Cardiac muscle cell (in vitro differentiated cells and primary cell): Measurements from ENCODE around the gene CRIP1. TPM values are rescaled to one million over a fixed set of nuclear protein-coding genes. Genes with fewer than 3 reads are reported as not detected.
A peak's percentile ranks its signal among the peaks of the same experiment; 100 is the strongest.

Experiments
- DNase-seq, 2 donors: peaks; one replicate each; pipeline versions ENCODE4 v3.0.0 to v3.0.0-alpha.2; 2010 to 2017; ENCODE audit warnings: low read depth in 1 of 2, low spot score in 1 of 2
- H3K27ac ChIP-seq: fragments of 200-600 bp; sonication (generic); 2 replicates; pipeline ENCODE4 v1.5.1; 2016
- H3K27me3 ChIP-seq: fragments of 200-600 bp; sonication (generic); 2 replicates; pipeline ENCODE4 v1.6.0; 2016; ENCODE audit warnings: control low read depth
- H3K36me3 ChIP-seq: fragments of 200-600 bp; sonication (generic); 2 replicates; pipeline ENCODE4 v1.5.1; 2016; ENCODE audit warnings: control low read depth
- H3K4me1 ChIP-seq: fragments of 200-600 bp; sonication (generic); 2 replicates; pipeline ENCODE4 v1.8.1; 2017; ENCODE audit warnings: low read depth, mild to moderate bottlenecking, mixed run types
- H3K4me3 ChIP-seq: fragments of 200-600 bp; sonication (generic); 2 replicates; pipeline ENCODE4 v1.5.1; 2016; ENCODE audit warnings: mild to moderate bottlenecking
- H3K9me3 ChIP-seq: fragments of 200-600 bp; sonication (generic); 2 replicates; pipeline ENCODE4 v1.5.1; 2017; ENCODE audit warnings: low read depth, mild to moderate bottlenecking, control low read depth
- CTCF ChIP-seq: IDR thresholded peaks from 2 replicates; pipeline ENCODE4 v1.5.1; 2012; ENCODE audit warnings: low read depth, mild to moderate bottlenecking, low read length
- polyA plus RNA-seq: library from polyadenylated mRNA; unstranded; fragments of >200 nt; fragmentation: Nextera tagmentation; extraction: Ambion mirVana; gene quantifications from 2 replicates; pipeline ENCODE4 v1.2.1, GENCODE V29; 2016
- total RNA-seq: library from RNA; depleted of rRNA; stranded (reverse); fragments of >200 nt; gene quantifications from 2 replicates; pipeline ENCODE4 v1.2.3, GENCODE V29; 2016

The CRIP1 gene
- total and polyA plus RNA-seq, 2 experiments from 2014 or later: 51.1 to 196 TPM

- peak overlapping the region; percentile 71 for H3K27ac ChIP-seq
- H3K4me3 ChIP-seq: no peak overlapping the region
- DNase-seq: no peak
- H3K36me3 ChIP-seq: peaks cover 8% of the 10 kb centered on the region
- H3K27me3 ChIP-seq: peaks cover 14% of the 10 kb centered on the region
- no peak for TF ChIP-seq CTCF
- H3K9me3 ChIP-seq: no peaks in the 10 kb centered on the region
- peaks cover 68% of the 10 kb centered on the region for H3K4me1 ChIP-seq
Measured at GRCh38 chr14:105480199-105480746, 6.4 kb upstream of the CRIP1 start.

- TF ChIP-seq CTCF: peak; percentile 99
- H3K36me3 ChIP-seq: peaks cover 8% of the 10 kb centered on the region
- peaks cover 75% of the 10 kb centered on the region for H3K4me1 ChIP-seq
- H3K27me3 ChIP-seq: peaks cover 14% of the 10 kb centered on the region
- no peak overlapping the region for H3K4me3 ChIP-seq
- H3K9me3 ChIP-seq: no peaks in the 10 kb centered on the region
- H3K27ac ChIP-seq: peak overlapping the region; percentile 71
- DNase-seq: peak; percentile 93
Measured at GRCh38 chr14:105480807-105481801, 5.6 kb upstream of the CRIP1 start.

GRCh38 chr14:105481886-105482457 lies 4.7 kb upstream of the CRIP1 start:
- peak; percentile 37 for TF ChIP-seq CTCF
- Histone ChIP-seq H3K27me3 (peaks cover 14% of the 10 kb centered on the region), H3K9me3 (no peaks in the 10 kb centered on the region), H3K27ac (peak overlapping the region; percentile 28), H3K36me3 (peaks cover 8% of the 10 kb centered on the region), H3K4me3 (no peak overlapping the region), H3K4me1 (peaks cover 69% of the 10 kb centered on the region)
- DNase-seq: peak in 1 of 2 donors; percentile 98

GRCh38 chr14:105482486-105483110 lies 4.1 kb upstream of the CRIP1 start:
- Histone ChIP-seq H3K27ac (peak overlapping the region; percentile 63), H3K4me1 (peaks cover 66% of the 10 kb centered on the region), H3K27me3 (peaks cover 14% of the 10 kb centered on the region), H3K9me3 (no peaks in the 10 kb centered on the region), H3K36me3 (peaks cover 8% of the 10 kb centered on the region), H3K4me3 (no peak overlapping the region)
- TF ChIP-seq CTCF: no peak
- no peak for DNase-seq

- no peaks in the 10 kb centered on the region for H3K9me3 ChIP-seq
- H3K36me3 ChIP-seq: peaks cover 8% of the 10 kb centered on the region
- no peak for DNase-seq
- H3K4me1 ChIP-seq: peaks cover 61% of the 10 kb centered on the region
- H3K27ac ChIP-seq: peak overlapping the region; percentile 63
- peaks cover 10% of the 10 kb centered on the region for H3K27me3 ChIP-seq
- H3K4me3 ChIP-seq: no peak overlapping the region
- no peak for TF ChIP-seq CTCF
Measured at GRCh38 chr14:105483300-105484068, 3.2 kb upstream of the CRIP1 start.
